Gastroesophageal sphincter (tissue), 4 donors: ENCODE data around the gene PNPT1. TPM values are rescaled to one million over a fixed set of nuclear protein-coding genes. Genes with fewer than 3 reads are reported as not detected.

ENCODE experiments used
- ATAC-seq: fragments of 150-250 bp; one replicate; pipeline ENCODE4 v1.9.1; 2016; ENCODE audit warnings: mild to moderate bottlenecking, moderate library complexity
- H3K27ac ChIP-seq, 4 donors: fragments of 200-600 bp; sonication (generic) in 3 of 4; 1 replicate in 3 of 4; 2 replicates in 1 of 4; pipeline ENCODE4 v1.5.1; 2016 to 2019
- H3K27me3 ChIP-seq: fragments of 200-600 bp; sonication (generic); one replicate; pipeline ENCODE4 v1.5.1; 2019
- H3K36me3 ChIP-seq, 2 donors: fragments of 200-600 bp; sonication (generic); one replicate each; pipeline ENCODE4 v1.5.1; 2019; ENCODE audit warnings: control low read depth in 1 of 2
- H3K4me1 ChIP-seq, 3 donors: fragments of 200-600 bp; sonication (generic); 1 replicate in 2 of 3; 2 replicates in 1 of 3; pipeline ENCODE4 v1.5.1; 2016 to 2019; ENCODE audit warnings: control low read depth in 2 of 3
- H3K4me3 ChIP-seq, 2 donors: fragments of 200-600 bp; sonication (generic); one replicate each; pipeline ENCODE4 v1.5.1; 2019; ENCODE audit warnings: mild to moderate bottlenecking in 1 of 2, moderate library complexity in 1 of 2
- H3K9me3 ChIP-seq, 3 donors: fragments of 200-600 bp; sonication (generic); one replicate each; pipeline ENCODE4 v1.5.1; 2017 to 2019; ENCODE audit warnings: control low read depth in 2 of 3
- EP300 ChIP-seq: sonication (generic); formaldehyde crosslinking; IDR thresholded peaks from one replicate; pipeline ENCODE4 v1.6.1; 2017; ENCODE audit warnings: antibody characterized with exemption, mild to moderate bottlenecking
- POLR2A ChIP-seq, 2 donors: fragments of 450-650 bp; IDR thresholded peaks; one replicate each; pipeline ENCODE4 v1.6.1; 2017; ENCODE audit warnings: antibody characterized with exemption in 2 of 2, mild to moderate bottlenecking in 2 of 2, moderate library complexity in 1 of 2
- POLR2AphosphoS5 ChIP-seq: sonication (generic); formaldehyde crosslinking; IDR thresholded peaks from one replicate; pipeline ENCODE4 v1.6.1; 2017; ENCODE audit warnings: antibody characterized with exemption
- WGBS, 2 donors: methylation state at CpG; one replicate each; pipeline ENCODE4 v1.1.5; 2018; ENCODE audit warnings: low coverage in 1 of 2; 5-methylcytosine and 5-hydroxymethylcytosine counted together
- total RNA-seq, 4 donors: library from RNA; depleted of rRNA; stranded (reverse); fragments of >200 nt; gene quantifications; one replicate each; pipeline ENCODE4 v1.1.0, GENCODE V29; 2016
- TF ChIP-seq, protein P1 (sequence below), 4 experiments: fragments of 200-600 bp in 2 of 4; fragments of 450-650 bp in 2 of 4; sonication (generic) in 1 of 4; IDR thresholded peaks; one replicate each; pipeline ENCODE4 v1.5.1; 2017 to 2019; ENCODE audit warnings: antibody characterized with exemption in 4 of 4, mild to moderate bottlenecking in 2 of 4, moderate library complexity in 2 of 4

PNPT1 gene
- total RNA-seq, 4 donors from 2014 or later, result 14.9 to 113 (median 17.3) TPM

DNA sequence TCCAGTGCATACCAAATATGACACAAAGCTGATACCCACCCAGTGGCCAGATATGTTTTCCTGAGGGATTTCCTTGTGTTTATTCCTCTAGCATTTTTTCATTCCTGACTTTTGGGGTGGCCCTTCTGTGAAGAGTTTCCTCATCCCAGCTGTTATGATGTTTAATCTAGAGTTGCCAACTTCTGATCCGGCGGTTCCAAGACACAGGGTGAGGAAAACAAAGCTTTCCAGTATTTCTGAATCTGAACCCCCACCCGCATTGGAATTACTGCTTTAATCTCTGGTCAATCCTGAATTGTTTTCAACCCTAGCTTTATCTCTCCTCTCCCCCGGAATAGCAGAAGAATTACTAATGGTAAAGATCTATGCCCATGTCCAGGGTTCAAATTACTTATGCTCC, 39.2 kb upstream of the PNPT1 start:
- 30 to 41% methylated on average over 4 of the region's 4 CpGs for WGBS, 2 donors
- Histone ChIP-seq H3K9me3 (no peaks in the 10 kb centered on the region), H3K36me3 (no peaks in the 10 kb centered on the region), H3K4me1 (no peaks in the 10 kb centered on the region), H3K27me3 (no peaks in the 10 kb centered on the region), H3K4me3 (no peak overlapping the region), H3K27ac (peak overlapping the region in 2 of 4 donors; percentile 2 to 32)
- peak; percentile 60 for ATAC-seq
- TF ChIP-seq, protein P1, sequence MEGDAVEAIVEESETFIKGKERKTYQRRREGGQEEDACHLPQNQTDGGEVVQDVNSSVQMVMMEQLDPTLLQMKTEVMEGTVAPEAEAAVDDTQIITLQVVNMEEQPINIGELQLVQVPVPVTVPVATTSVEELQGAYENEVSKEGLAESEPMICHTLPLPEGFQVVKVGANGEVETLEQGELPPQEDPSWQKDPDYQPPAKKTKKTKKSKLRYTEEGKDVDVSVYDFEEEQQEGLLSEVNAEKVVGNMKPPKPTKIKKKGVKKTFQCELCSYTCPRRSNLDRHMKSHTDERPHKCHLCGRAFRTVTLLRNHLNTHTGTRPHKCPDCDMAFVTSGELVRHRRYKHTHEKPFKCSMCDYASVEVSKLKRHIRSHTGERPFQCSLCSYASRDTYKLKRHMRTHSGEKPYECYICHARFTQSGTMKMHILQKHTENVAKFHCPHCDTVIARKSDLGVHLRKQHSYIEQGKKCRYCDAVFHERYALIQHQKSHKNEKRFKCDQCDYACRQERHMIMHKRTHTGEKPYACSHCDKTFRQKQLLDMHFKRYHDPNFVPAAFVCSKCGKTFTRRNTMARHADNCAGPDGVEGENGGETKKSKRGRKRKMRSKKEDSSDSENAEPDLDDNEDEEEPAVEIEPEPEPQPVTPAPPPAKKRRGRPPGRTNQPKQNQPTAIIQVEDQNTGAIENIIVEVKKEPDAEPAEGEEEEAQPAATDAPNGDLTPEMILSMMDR (IDR thresholded peaks at IDR 0.05), result no peak
- no peak for TF ChIP-seq POLR2A (IDR thresholded peaks at IDR 0.05)
- no peak for TF ChIP-seq EP300
- TF ChIP-seq POLR2AphosphoS5, result no peak

DNA sequence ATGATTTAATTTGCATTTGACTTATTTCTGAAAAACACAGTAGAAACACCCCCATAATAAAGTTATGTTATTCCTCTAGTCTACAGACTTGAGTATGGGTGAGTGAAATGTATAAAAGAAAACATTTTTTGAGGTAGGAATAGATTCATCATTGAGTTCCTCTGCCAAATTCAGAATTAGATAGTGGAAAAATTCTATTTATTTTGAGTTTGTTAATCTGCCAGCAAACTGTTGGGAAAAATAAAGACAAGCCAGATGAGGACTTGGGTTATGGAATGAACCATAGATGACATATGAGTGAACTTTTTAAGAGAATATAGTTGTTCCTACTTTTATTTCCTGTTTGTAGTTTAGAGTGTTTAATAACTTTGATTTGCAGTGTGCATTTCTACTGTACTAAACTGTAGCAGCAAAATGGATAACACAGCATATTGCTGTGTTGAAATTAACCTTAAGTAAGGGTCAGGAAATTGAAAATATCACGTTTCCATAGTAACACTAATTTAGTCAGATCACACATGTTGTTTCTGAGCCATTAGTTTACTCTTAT, 35.6 kb upstream of the PNPT1 start:
- H3K36me3 ChIP-seq, result no peaks in the 10 kb centered on the region
- H3K9me3 ChIP-seq, result no peaks in the 10 kb centered on the region
- no peaks in the 10 kb centered on the region for H3K27me3 ChIP-seq
- no peak for TF ChIP-seq POLR2A (IDR thresholded peaks at IDR 0.05)
- no peak for TF ChIP-seq POLR2AphosphoS5
- TF ChIP-seq, protein P1 (IDR thresholded peaks at IDR 0.05), result no peak
- TF ChIP-seq EP300, result no peak
- WGBS, 2 donors, result 42 to 64% methylated on average over 1 of the region's 1 CpG
- no peak overlapping the region for H3K4me3 ChIP-seq
- no peak for ATAC-seq
- H3K27ac ChIP-seq, result peak overlapping the region in 1 of 4 donors; percentile 17
- H3K4me1 ChIP-seq, result no peaks in the 10 kb centered on the region

DNA sequence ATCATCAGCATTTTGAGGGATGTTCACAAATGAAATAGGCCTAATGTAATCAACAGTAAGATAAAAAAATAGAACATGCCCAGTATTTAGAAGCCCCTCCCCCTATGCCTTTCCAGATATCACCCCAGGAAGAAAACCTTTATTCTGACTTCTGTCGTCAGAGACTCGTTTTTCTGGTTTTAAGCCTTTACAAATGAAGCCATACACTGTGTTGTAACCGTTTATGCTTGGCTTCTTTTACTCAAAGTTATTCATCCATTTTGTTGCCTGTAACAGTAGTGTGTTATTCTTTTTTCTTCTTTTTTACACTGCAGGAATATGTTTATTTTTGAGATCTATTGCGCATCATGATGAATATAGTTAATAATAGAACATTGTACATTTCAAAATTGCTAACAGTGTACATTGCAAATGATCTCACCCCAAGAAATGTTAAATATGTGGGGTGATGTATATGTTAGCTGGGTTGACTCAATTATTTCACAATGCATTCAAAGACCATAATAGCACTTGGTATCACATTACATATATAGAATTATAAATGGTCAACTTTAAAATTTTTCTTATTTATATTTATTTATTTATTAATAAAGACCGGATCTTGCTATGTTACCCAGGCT, 28.1 kb upstream of the PNPT1 start:
- no peaks in the 10 kb centered on the region for H3K27me3 ChIP-seq
- TF ChIP-seq POLR2A (IDR thresholded peaks at IDR 0.05), result no peak
- no peak for TF ChIP-seq POLR2AphosphoS5
- TF ChIP-seq, protein P1 (IDR thresholded peaks at IDR 0.05), result no peak
- TF ChIP-seq EP300, result no peak
- ATAC-seq, result no peak
- no peak overlapping the region for H3K27ac ChIP-seq
- 76 to 81% methylated on average over 5 of the region's 5 CpGs for WGBS, 2 donors
- no peaks in the 10 kb centered on the region for H3K4me1 ChIP-seq
- no peaks in the 10 kb centered on the region for H3K9me3 ChIP-seq
- H3K36me3 ChIP-seq, result no peaks in the 10 kb centered on the region
- H3K4me3 ChIP-seq, result no peak overlapping the region

DNA sequence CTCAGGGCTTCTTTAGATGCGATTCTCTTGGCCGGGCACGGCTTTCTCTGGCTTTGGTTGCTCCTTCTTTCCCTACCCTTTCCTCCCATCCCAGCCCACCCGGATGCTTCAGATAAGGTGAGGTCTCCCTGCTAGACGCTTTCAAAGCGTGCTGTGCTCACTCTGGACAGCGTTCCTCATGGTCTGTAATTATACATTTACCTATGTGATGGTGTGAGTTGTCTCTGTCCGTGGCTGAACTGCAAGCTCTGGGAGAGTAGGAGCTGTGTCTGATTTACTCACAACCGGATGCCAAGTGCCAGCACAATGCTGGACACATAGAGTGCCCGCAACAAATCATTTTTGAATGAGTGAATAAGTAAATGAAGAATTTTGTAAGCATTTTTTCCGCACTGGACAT, 26.8 kb upstream of the PNPT1 start:
- Histone ChIP-seq H3K27me3 (no peaks in the 10 kb centered on the region), H3K9me3 (no peaks in the 10 kb centered on the region), H3K4me3 (no peak overlapping the region), H3K27ac (no peak overlapping the region), H3K36me3 (no peaks in the 10 kb centered on the region), H3K4me1 (no peaks in the 10 kb centered on the region)
- TF ChIP-seq EP300 (no peak), POLR2A (IDR thresholded peaks at IDR 0.05) (no peak), POLR2AphosphoS5 (no peak)
- TF ChIP-seq, protein P1 (IDR thresholded peaks at IDR 0.05), result no peak
- 63 to 72% methylated on average over 7 to 11 of the region's 11 CpGs for WGBS, 2 donors
- no peak for ATAC-seq

DNA sequence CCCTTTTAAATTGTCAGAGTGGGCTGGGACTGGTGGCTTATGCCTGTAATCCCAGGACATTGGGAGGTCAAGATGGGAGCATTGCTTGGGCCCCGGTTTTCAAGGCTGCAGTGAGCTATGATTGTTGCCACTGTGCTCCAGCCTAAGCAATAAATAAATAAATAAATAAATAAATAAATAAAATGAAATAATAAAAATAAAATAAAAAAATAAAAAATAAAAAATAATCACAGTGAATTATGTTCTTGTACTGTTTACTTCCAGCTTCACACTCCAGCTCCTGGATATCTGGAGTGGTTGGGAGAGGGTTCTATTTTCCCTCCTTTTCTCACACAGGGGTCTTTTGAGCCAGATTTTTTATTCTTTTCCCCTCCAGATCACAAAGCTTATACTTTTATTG, 26.2 kb upstream of the PNPT1 start:
- H3K4me3 ChIP-seq, result no peak overlapping the region
- no peak for TF ChIP-seq POLR2AphosphoS5
- TF ChIP-seq POLR2A (IDR thresholded peaks at IDR 0.05), result no peak
- TF ChIP-seq EP300, result no peak
- TF ChIP-seq, protein P1 (IDR thresholded peaks at IDR 0.05), result no peak
- no peaks in the 10 kb centered on the region for H3K9me3 ChIP-seq
- H3K36me3 ChIP-seq, result no peaks in the 10 kb centered on the region
- ATAC-seq, result no peak
- no peak overlapping the region for H3K27ac ChIP-seq
- no peaks in the 10 kb centered on the region for H3K4me1 ChIP-seq
- 73 to 100% methylated on average over 1 of the region's 1 CpG for WGBS, 2 donors
- H3K27me3 ChIP-seq, result no peaks in the 10 kb centered on the region
